Ovary (tissue), 3 donors: ENCODE results near the gene L3HYPDH.

ENCODE experiments used
- CTCF ChIP-seq, 3 donors: fragments of 450-650 bp in 2 of 3; fragments of 200-600 bp in 1 of 3; IDR thresholded peaks; one replicate each; pipeline versions ENCODE4 v1.5.1 to v1.8.0; 2016 to 2022; ENCODE audit warnings: antibody characterized with exemption in 3 of 3, mild to moderate bottlenecking in 1 of 3
- EP300 ChIP-seq: sonication (generic); formaldehyde crosslinking; IDR thresholded peaks from one replicate; pipeline ENCODE4 v1.6.1; 2017; ENCODE audit warnings: antibody characterized with exemption
- POLR2A ChIP-seq: fragments of 450-650 bp; IDR thresholded peaks from one replicate; pipeline ENCODE4 v1.6.1; 2017; ENCODE audit warnings: antibody characterized with exemption, mild to moderate bottlenecking, moderate library complexity
- donor health status: DM: no; HTN: no; CAD: no.

DNA sequence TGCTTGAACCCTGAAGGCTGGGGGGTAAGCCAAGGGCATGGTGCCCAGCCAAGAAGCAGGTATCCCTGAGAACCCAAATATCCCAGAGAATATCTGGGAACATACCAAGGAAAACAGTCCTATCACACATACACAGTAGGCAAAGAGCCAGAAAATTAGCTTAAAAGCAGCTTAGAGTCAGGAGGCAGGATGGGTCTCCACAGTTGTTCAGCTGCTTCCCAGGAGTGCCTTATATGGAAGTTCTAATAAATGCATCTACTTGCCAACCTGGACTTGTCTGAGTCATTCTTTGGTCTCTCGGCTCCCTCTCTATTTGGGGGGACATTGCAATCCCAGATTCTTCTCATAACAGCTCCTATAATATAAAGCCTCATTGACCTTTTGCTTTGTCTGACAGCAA lies 10.0 kb downstream of the L3HYPDH start:
- TF ChIP-seq CTCF (IDR thresholded peaks at IDR 0.05) (no peak), POLR2A (no peak), EP300 (no peak)
